ENCODE measurements around the gene C1orf141.

DNA sequence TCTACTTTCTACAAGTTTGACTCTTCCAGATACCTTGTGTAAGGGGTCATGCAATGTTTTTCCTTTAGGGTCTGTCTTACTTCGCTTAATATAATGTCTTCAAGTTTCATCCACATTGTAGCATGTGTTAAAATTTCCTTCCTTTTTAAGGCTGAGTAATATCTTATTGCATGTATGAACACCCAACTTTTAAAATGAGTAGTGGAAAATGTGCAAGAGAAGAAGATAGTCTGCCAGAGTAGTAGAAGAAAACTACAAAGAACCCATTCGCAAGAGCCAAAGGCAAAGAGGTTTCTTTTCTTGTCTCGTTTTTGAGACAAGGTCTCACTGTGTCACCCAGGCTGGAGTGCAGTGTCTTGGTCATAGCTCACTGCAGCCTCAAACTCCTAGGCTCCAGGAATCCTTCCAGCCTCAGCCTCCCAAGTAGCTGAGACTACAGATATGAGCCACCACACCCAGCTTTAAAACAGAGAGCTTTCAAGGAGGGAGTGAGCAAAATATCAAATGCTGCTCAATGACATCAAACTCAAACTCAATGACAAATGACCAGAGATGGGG, 40.8 kb upstream of the C1orf141 start:
- no peak for TF ChIP-seq ARNT (IDR thresholded peaks at IDR 0.05)
- TF ChIP-seq ZNF384 (IDR thresholded peaks at IDR 0.05): no peak
- no peak for TF ChIP-seq L3MBTL2 (conservative IDR thresholded peaks at IDR 0.05)
